Liver (tissue), 9 donors: ENCODE measurements around the gene GPT2. TPM values are rescaled to one million over a fixed set of nuclear protein-coding genes. Genes with fewer than 3 reads are reported as not detected.

Experiments
- DNase-seq: peaks from one replicate; pipeline ENCODE4 v3.0.0-alpha.2; 2017; ENCODE audit warnings: low spot score
- H3K27ac ChIP-seq, 2 donors: one replicate each; pipeline ENCODE4 v1.7.0; 2013; ENCODE audit warnings: inconsistent platforms in 2 of 2, low read length in 2 of 2, control low read depth in 1 of 2, low read depth in 1 of 2, mild to moderate bottlenecking in 1 of 2
- H3K27me3 ChIP-seq, 4 donors: one replicate each; pipeline versions ENCODE4 v1.6.1 to v1.7.0; 2013; ENCODE audit warnings: low read length in 3 of 4, inconsistent platforms in 1 of 4, mild to moderate bottlenecking in 1 of 4, moderate library complexity in 1 of 4; ENCODE audit not compliant: control insufficient read depth in 4 of 4, insufficient read depth in 4 of 4
- H3K36me3 ChIP-seq, 4 donors: one replicate each; pipeline versions ENCODE4 v1.6.1 to v1.7.0; 2013; ENCODE audit warnings: low read length in 3 of 4, mild to moderate bottlenecking in 3 of 4, low read depth in 1 of 4, moderate library complexity in 1 of 4; ENCODE audit not compliant: control insufficient read depth in 4 of 4, insufficient read depth in 3 of 4
- H3K4me1 ChIP-seq, 4 donors: one replicate each; pipeline versions ENCODE4 v1.6.1 to v1.7.0; 2013; ENCODE audit warnings: low read length in 3 of 4, mild to moderate bottlenecking in 3 of 4, moderate library complexity in 1 of 4; ENCODE audit not compliant: control insufficient read depth in 4 of 4, insufficient read depth in 4 of 4
- H3K4me3 ChIP-seq, 3 donors: one replicate each; pipeline versions ENCODE4 v1.6.1 to v1.7.0; 2013; ENCODE audit warnings: low read length in 3 of 3, control low read depth in 1 of 3, low read depth in 1 of 3, mild to moderate bottlenecking in 1 of 3
- H3K9ac ChIP-seq, 2 donors: one replicate each; pipeline ENCODE4 v1.7.0; 2013; ENCODE audit warnings: low read length in 2 of 2, mild to moderate bottlenecking in 2 of 2, moderate library complexity in 2 of 2, control low read depth in 1 of 2, low read depth in 1 of 2
- H3K9me3 ChIP-seq, 4 donors: one replicate each; pipeline versions ENCODE4 v1.6.1 to v1.7.0; 2013; ENCODE audit warnings: low read length in 3 of 4; ENCODE audit not compliant: control insufficient read depth in 4 of 4
- ATF3 ChIP-seq: IDR thresholded peaks from 2 replicates; pipeline ENCODE4 v1.6.1; 2016; ENCODE audit warnings: antibody characterized with exemption
- CTCF ChIP-seq: fragments of 150-350 bp; IDR thresholded peaks from 2 replicates; pipeline ENCODE4 v1.5.1; 2017; ENCODE audit warnings: improper control_type of control experiment, low read depth, low read length; ENCODE audit not compliant: missing input control
- EGR1 ChIP-seq, 2 donors: IDR thresholded peaks; 2 replicates each; pipeline ENCODE4 v1.6.1; 2016 to 2018; ENCODE audit warnings: antibody characterized with exemption in 2 of 2, low read depth in 2 of 2
- FOXA1 ChIP-seq: IDR thresholded peaks from 2 replicates; pipeline ENCODE4 v1.6.1; 2016; ENCODE audit warnings: antibody characterized with exemption
- FOXA2 ChIP-seq: IDR thresholded peaks from 2 replicates; pipeline ENCODE4 v1.6.1; 2016; ENCODE audit warnings: antibody characterized with exemption
- GABPA ChIP-seq, 2 donors: IDR thresholded peaks in 1 of 2; conservative IDR thresholded peaks in 1 of 2; 2 replicates each; pipeline ENCODE4 v1.6.1; 2016; ENCODE audit warnings: antibody characterized with exemption in 2 of 2, mild to moderate bottlenecking in 1 of 2, moderate library complexity in 1 of 2
- HNF4A ChIP-seq, 2 donors: conservative IDR thresholded peaks; 2 replicates each; pipeline ENCODE4 v1.6.1; 2016; ENCODE audit warnings: antibody characterized with exemption in 2 of 2, mild to moderate bottlenecking in 2 of 2
- HNF4G ChIP-seq: IDR thresholded peaks from 2 replicates; pipeline ENCODE4 v1.6.1; 2016; ENCODE audit warnings: antibody characterized with exemption
- JUND ChIP-seq, 2 donors: IDR thresholded peaks; 2 replicates each; pipeline ENCODE4 v1.6.1; 2016; ENCODE audit warnings: antibody characterized with exemption in 2 of 2
- MAX ChIP-seq: IDR thresholded peaks from 2 replicates; pipeline ENCODE4 v1.6.1; 2016; ENCODE audit warnings: antibody characterized with exemption
- NR2F2 ChIP-seq: IDR thresholded peaks from 2 replicates; pipeline ENCODE4 v1.6.1; 2016; ENCODE audit warnings: antibody characterized with exemption
- RAD21 ChIP-seq, 2 donors: IDR thresholded peaks; 2 replicates each; pipeline ENCODE4 v1.6.1; 2016; ENCODE audit warnings: antibody characterized with exemption in 2 of 2, mild to moderate bottlenecking in 2 of 2
- REST ChIP-seq: IDR thresholded peaks from 2 replicates; pipeline ENCODE4 v1.6.1; 2016; ENCODE audit warnings: antibody characterized with exemption, mild to moderate bottlenecking
- RXRA ChIP-seq, 2 donors: IDR thresholded peaks; 2 replicates each; pipeline ENCODE4 v1.6.1; 2017 to 2018; ENCODE audit warnings: antibody characterized with exemption in 2 of 2, mild to moderate bottlenecking in 1 of 2
- SP1 ChIP-seq: IDR thresholded peaks from 2 replicates; pipeline ENCODE4 v1.6.1; 2018; ENCODE audit warnings: antibody characterized with exemption, mild to moderate bottlenecking
- TAF1 ChIP-seq: conservative IDR thresholded peaks from 2 replicates; pipeline ENCODE4 v1.6.1; 2016; ENCODE audit warnings: antibody characterized with exemption, mild to moderate bottlenecking
- YY1 ChIP-seq: IDR thresholded peaks from 2 replicates; pipeline ENCODE4 v1.6.1; 2016; ENCODE audit warnings: antibody characterized with exemption, mild to moderate bottlenecking
- ZBTB33 ChIP-seq: IDR thresholded peaks from 2 replicates; pipeline ENCODE4 v1.6.1; 2016; ENCODE audit warnings: antibody characterized with exemption
- WGBS: extraction: QIAGEN DNeasy Blood & Tissue Kit; methylation state at CpG from one replicate; pipeline ENCODE4 v1.1.7; 2013; 5-methylcytosine and 5-hydroxymethylcytosine counted together
- polyA plus RNA-seq, 2 donors: library from polyadenylated mRNA; stranded (reverse) in 1 of 2; unstranded in 1 of 2; fragments of 200-250 nt in 1 of 2; fragments of >200 nt in 1 of 2; fragmentation: Nextera tagmentation in 1 of 2; extraction: Ambion mirVana in 1 of 2; gene quantifications; one replicate each; pipeline versions ENCODE4 v1.2.1 to v1.2.3, GENCODE V29; 2013 to 2015
- total RNA-seq, 2 donors: library from RNA; depleted of rRNA; stranded (reverse); fragments of >200 nt; gene quantifications; one replicate each; pipeline ENCODE4 v1.2.3, GENCODE V29; 2014
- donor health status: healthy.
- donor health status: healthy.
- donor health status: healthy.
- donor health status: healthy.
- donor health status: healthy.

GPT2 gene
- total and polyA plus RNA-seq, 4 donors: 6.8 to 78.3 (median 47.0) TPM

GRCh38 chr16:46875243-46875642 is 8.9 kb upstream of the GPT2 start:
- TF ChIP-seq MAX (no peak), ZBTB33 (no peak), JUND (IDR thresholded peaks at IDR 0.05) (no peak), SP1 (no peak), RAD21 (IDR thresholded peaks at IDR 0.05) (no peak), ATF3 (no peak), TAF1 (no peak)
- no peak overlapping the region for H3K27ac ChIP-seq
- WGBS: 95% methylated on average over 8 of the region's 8 CpGs

GRCh38 chr16:46882304-46882939 is 1.7 kb upstream of the GPT2 start:
- Histone ChIP-seq H3K9ac (peak overlapping the region; percentile 45 to 97), H3K4me1 (peaks cover 1 to 42% (median 22%) of the 10 kb centered on the region in 4 donors), H3K9me3 (no peaks in the 10 kb centered on the region), H3K4me3 (peak overlapping the region in 2 of 3 donors; percentile 61 to 65), H3K36me3 (no peaks in the 10 kb centered on the region), H3K27me3 (no peaks in the 10 kb centered on the region), H3K27ac (peak overlapping the region; percentile 92 to 97)
- 26% methylated on average over 9 of the region's 9 CpGs for WGBS
- DNase-seq: no peak
- peak; percentile 48 for TF ChIP-seq NR2F2
- TF ChIP-seq EGR1 (IDR thresholded peaks at IDR 0.05; ENCODE audit: low read depth in 2 of 2): peak; percentile 52 to 76
- TF ChIP-seq REST: peak; percentile 78
- peak; percentile 98 for TF ChIP-seq SP1
- peak; percentile 76 for TF ChIP-seq FOXA2
- TF ChIP-seq FOXA1: peak; percentile 81
- peak; percentile 87 to 90 for TF ChIP-seq JUND (IDR thresholded peaks at IDR 0.05)
- TF ChIP-seq RXRA (IDR thresholded peaks at IDR 0.05): peak; percentile 94 to 97
- no peak for TF ChIP-seq GABPA (IDR thresholded peaks at IDR 0.05 in 1 of 2, conservative IDR thresholded peaks at IDR 0.05 in 1 of 2)
- peak; percentile 39 for TF ChIP-seq MAX
- TF ChIP-seq YY1: no peak
- TF ChIP-seq HNF4G: peak; percentile 88
- TF ChIP-seq ZBTB33: peak; percentile 54
- TF ChIP-seq RAD21 (IDR thresholded peaks at IDR 0.05): peak; percentile 31 to 61
- no peak for TF ChIP-seq CTCF
- peak; percentile 20 for TF ChIP-seq TAF1
- peak; percentile 89 to 95 for TF ChIP-seq HNF4A (conservative IDR thresholded peaks at IDR 0.05)
- peak; percentile 81 for TF ChIP-seq ATF3

More at GRCh38 chr16:46875243-46875642, 8.9 kb upstream of the GPT2 start:
- Histone ChIP-seq H3K9me3 (no peaks in the 10 kb centered on the region), H3K4me3 (no peak overlapping the region), H3K27me3 (no peaks in the 10 kb centered on the region), H3K9ac (no peak overlapping the region), H3K36me3 (no peaks in the 10 kb centered on the region), H3K4me1 (peaks cover 3 to 18% (median 6%) of the 10 kb centered on the region in 4 donors)
- DNase-seq: no peak
